ENCODE data around the gene NUDT16. TPM values are rescaled to one million over a fixed set of nuclear protein-coding genes. Genes with fewer than 3 reads are reported as not detected.

Gene NUDT16
- total RNA-seq, 2 donors from 2014 or later: 15.2 to 21.1 TPM

GRCh38 chr3:131394400-131394799 is 12.8 kb downstream of the NUDT16 start:
- TF ChIP-seq CTCF (conservative IDR thresholded peaks at IDR 0.05): no peak

GRCh38 chr3:131396170-131396569 is 14.6 kb downstream of the NUDT16 start:
- no peaks in the 10 kb centered on the region for H3K4me1 ChIP-seq (ENCODE audit: control insufficient read depth, insufficient read depth, low read length)
- no peaks in the 10 kb centered on the region for H3K9me3 ChIP-seq (ENCODE audit: control insufficient read depth, low read length)
- H3K9ac ChIP-seq (ENCODE audit: extremely low read depth, low read length, poor library complexity, severe bottlenecking): no peak overlapping the region
- no peaks in the 10 kb centered on the region for H3K9me3 Mint-ChIP-seq
- no peaks in the 10 kb centered on the region for H3K36me3 Mint-ChIP-seq (ENCODE audit: low read depth)
- H3K4me3 ChIP-seq (ENCODE audit: low read length): no peak overlapping the region
- no peaks in the 10 kb centered on the region for H3K27me3 ChIP-seq (ENCODE audit: control insufficient read depth, insufficient read depth, low read length, poor library complexity, severe bottlenecking)
- H3K27ac ChIP-seq (ENCODE audit: low read depth, low read length): no peak overlapping the region
- no peak for TF ChIP-seq CTCF (conservative IDR thresholded peaks at IDR 0.05)
- DNase-seq: no peak
- H3K27ac Mint-ChIP-seq: no peak overlapping the region
- no peak overlapping the region for H3K4me3 Mint-ChIP-seq
- H3K36me3 ChIP-seq (ENCODE audit: control insufficient read depth, insufficient read depth, low read length): no peaks in the 10 kb centered on the region
- no peaks in the 10 kb centered on the region for H3K27me3 Mint-ChIP-seq (ENCODE audit: insufficient read depth)
- no peaks in the 10 kb centered on the region for H3K4me1 Mint-ChIP-seq

More at GRCh38 chr3:131394400-131394799, 12.8 kb downstream of the NUDT16 start:
- Histone ChIP-seq H3K27ac (ENCODE audit: low read depth, low read length) (no peak overlapping the region), H3K27me3 (ENCODE audit: control insufficient read depth, insufficient read depth, low read length, poor library complexity, severe bottlenecking) (no peaks in the 10 kb centered on the region), H3K4me1 (ENCODE audit: control insufficient read depth, insufficient read depth, low read length) (no peaks in the 10 kb centered on the region), H3K4me3 (ENCODE audit: low read length) (no peak overlapping the region), H3K9me3 (ENCODE audit: control insufficient read depth, low read length) (no peaks in the 10 kb centered on the region), H3K9ac (ENCODE audit: extremely low read depth, low read length, poor library complexity, severe bottlenecking) (no peak overlapping the region), H3K36me3 (ENCODE audit: control insufficient read depth, insufficient read depth, low read length) (no peaks in the 10 kb centered on the region)
- no peaks in the 10 kb centered on the region for H3K36me3 Mint-ChIP-seq (ENCODE audit: low read depth)
- no peak overlapping the region for H3K27ac Mint-ChIP-seq
- H3K9me3 Mint-ChIP-seq: no peaks in the 10 kb centered on the region
- peaks cover 2% of the 10 kb centered on the region for H3K4me1 Mint-ChIP-seq
- no peak overlapping the region for H3K4me3 Mint-ChIP-seq
- no peaks in the 10 kb centered on the region for H3K27me3 Mint-ChIP-seq (ENCODE audit: insufficient read depth)
- DNase-seq: no peak

- no peak overlapping the region for H3K9ac ChIP-seq (ENCODE audit: extremely low read depth, low read length, poor library complexity, severe bottlenecking)
- TF ChIP-seq CTCF (conservative IDR thresholded peaks at IDR 0.05): no peak
- no peaks in the 10 kb centered on the region for H3K4me1 ChIP-seq (ENCODE audit: control insufficient read depth, insufficient read depth, low read length)
- 87 to 91% methylated on average over 4 of the region's 4 CpGs for WGBS, 2 experiments (ENCODE audit: insufficient coverage in 1 of 2, insufficient read length in 1 of 2)
- Mint-ChIP-seq H3K4me1 (no peaks in the 10 kb centered on the region), H3K36me3 (ENCODE audit: low read depth) (no peaks in the 10 kb centered on the region), H3K4me3 (no peak overlapping the region), H3K9me3 (no peaks in the 10 kb centered on the region), H3K27me3 (ENCODE audit: insufficient read depth) (no peaks in the 10 kb centered on the region), H3K27ac (no peak overlapping the region)
- H3K27ac ChIP-seq (ENCODE audit: low read depth, low read length): no peak overlapping the region
- H3K27me3 ChIP-seq (ENCODE audit: control insufficient read depth, insufficient read depth, low read length, poor library complexity, severe bottlenecking): no peaks in the 10 kb centered on the region
- no peak for DNase-seq
- no peaks in the 10 kb centered on the region for H3K9me3 ChIP-seq (ENCODE audit: control insufficient read depth, low read length)
- H3K4me3 ChIP-seq (ENCODE audit: low read length): no peak overlapping the region
- no peaks in the 10 kb centered on the region for H3K36me3 ChIP-seq (ENCODE audit: control insufficient read depth, insufficient read depth, low read length)
These were observed 16.3 kb downstream of the NUDT16 start for GRCh38 chr3:131397889-131398288.
